Activated CD4-positive, CD25-positive, alpha-beta regulatory T cell treated with anti-CD3 and anti-CD28 coated beads, Interleukin-2, amount 50 U/mL, for 16 hours (primary cell): ENCODE data around the gene DYSF.

Experiments used
- DNase-seq: peaks from one replicate; pipeline ENCODE4 v3.0.0-alpha.2; 2020; ENCODE audit warnings: low read depth, low spot score

Gene DYSF

GRCh38 chr2:71552861-71553301 is 99.5 kb downstream of the DYSF start:
- DNase-seq, result no peak

GRCh38 chr2:71554028-71554705 is 100.8 kb downstream of the DYSF start:
- no peak for DNase-seq

- DNase-seq, result no peak
These were observed 101.3 kb downstream of the DYSF start for GRCh38 chr2:71554706-71555056.

GRCh38 chr2:71555798-71556454 is 102.6 kb downstream of the DYSF start:
- DNase-seq, result no peak

GRCh38 chr2:71556692-71557250 is 103.4 kb downstream of the DYSF start:
- no peak for DNase-seq

- no peak for DNase-seq
These were observed 104.0 kb downstream of the DYSF start for GRCh38 chr2:71557321-71557720.

DNA sequence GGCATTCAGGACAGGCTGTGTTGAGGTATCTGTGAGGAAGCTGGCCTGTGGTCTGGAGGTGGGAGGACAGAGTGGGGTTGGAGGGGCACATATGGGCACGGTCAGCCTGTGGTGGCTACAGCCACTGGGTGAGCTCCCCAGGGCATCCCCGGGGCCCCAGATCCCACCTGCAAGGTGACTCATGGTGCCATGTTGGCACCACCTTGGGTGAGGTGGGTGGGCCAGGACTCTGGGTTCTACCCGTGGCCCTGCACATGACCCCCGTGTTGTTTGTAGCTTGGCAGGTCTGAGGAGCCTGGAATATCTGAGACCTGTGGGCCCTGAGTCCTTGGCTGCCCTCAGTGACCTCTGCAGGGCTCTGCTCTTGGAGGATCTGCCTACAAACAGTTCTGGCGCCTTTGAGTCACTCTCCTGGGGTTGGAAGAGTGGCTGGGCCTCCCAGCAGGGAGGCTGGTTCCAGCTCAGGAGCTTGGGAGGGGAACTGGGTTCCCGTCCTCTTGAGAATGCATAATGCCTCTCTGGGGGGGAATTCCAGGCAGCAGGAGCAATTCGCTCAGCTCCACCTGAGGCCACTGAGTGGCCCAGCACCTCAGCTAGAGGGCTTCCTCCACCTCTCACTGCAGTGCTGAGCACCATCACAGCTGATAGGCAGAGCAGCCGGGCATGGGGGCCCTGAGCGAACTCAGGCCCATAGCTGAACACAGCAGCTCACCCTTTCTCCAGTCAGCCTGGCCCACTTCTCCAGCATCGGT is 105.1 kb downstream of the DYSF start:
- DNase-seq, result no peak

DNA sequence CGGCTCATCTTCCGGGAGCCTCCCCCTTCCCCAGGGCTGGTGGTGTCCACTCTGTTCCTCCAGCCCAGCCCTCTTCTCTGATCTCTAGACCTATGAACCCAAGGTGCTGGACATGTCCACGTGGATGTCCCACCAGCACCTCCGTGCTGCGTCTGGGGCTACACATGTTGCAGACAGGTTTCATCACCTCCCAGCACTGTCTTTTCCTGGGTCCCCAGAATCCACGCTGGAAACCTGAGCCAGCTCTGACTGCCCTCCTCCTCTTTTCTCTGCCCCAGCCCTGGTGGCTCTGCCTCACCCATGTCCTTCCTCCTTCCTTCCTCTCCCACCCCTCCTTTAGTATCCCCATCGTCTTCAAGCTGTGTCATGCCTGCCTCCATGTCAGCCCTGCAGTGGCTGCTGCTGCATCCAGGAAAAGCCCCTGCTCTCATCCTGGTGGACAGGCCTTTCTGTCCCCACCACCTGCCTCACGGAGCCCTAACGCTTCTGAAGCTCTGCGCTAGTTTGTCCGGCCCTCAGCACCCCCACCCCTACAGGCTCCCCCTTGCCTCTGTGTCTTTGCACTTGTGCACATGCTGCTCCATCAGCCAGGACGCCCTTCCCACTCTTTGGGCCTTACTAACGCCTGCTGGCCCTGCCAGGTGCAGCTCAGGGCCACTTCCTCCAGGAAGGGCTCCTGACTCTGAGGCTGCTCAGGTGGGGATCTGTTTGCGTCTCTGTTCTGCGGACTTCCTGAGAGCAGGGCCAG is 105.9 kb downstream of the DYSF start:
- DNase-seq, result no peak

DNA sequence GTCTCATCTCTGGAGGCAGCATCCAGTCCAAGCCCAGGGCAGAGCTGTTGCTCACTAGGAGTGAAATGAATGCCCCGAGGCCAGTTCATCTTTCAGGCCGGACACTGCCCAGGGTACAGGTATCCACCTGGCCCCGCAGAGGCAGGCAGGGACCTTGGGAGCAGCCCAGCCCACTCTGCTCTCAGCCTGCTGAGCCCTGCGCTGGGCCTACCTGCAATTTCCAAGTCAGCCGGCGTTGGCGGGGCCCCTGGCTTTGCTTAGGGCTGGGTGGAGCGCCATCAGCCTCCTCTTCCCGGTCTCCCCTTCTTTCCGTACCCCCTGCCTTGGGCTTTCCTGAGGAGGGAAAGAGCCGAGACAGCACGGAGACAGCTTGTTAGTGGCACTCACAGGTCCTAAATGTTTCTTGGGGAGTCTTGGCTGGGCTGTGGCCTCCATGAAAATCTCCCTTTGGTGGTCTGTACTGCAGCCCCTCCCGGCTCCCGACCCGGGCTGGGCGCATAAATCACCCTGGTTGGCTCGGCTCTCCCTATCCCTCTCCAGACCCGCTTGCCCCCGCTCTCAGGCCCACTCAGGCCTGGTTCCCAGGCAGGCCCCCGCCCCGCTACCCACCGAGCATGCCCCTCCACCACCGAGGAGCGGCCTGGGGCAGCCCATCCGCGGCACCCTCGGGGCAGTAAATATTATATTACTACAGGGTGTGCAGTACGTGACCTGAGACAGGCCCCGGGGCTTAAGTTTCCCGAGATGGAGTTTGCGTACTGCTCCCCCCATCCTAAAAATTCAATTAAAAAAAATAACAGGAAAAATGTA is 106.7 kb downstream of the DYSF start:
- DNase-seq, result no peak

GRCh38 chr2:71560638-71561011 is 107.3 kb downstream of the DYSF start:
- DNase-seq, result no peak

GRCh38 chr2:71561441-71562267 is 108.3 kb downstream of the DYSF start:
- no peak for DNase-seq

GRCh38 chr2:71562518-71562917 is 109.2 kb downstream of the DYSF start:
- DNase-seq, result no peak

DNA sequence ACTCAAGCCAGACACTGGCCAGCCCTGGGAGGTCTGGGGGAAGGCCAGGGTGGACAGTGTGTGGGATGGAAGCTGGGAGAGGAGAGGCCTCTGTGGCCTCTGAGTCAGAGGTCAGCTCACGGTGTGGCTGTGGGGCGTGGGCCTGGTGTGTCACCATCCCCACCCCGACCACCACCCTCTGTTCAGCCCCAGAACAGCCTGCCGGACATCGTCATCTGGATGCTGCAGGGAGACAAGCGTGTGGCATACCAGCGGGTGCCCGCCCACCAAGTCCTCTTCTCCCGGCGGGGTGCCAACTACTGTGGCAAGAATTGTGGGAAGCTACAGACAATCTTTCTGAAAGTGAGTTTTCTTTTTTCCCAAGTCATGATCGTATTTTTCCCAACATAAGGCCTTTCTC is 110.5 kb downstream of the DYSF start:
- no peak for DNase-seq

- DNase-seq, result no peak
These were observed 111.0 kb downstream of the DYSF start for GRCh38 chr2:71564361-71564760.

DNA sequence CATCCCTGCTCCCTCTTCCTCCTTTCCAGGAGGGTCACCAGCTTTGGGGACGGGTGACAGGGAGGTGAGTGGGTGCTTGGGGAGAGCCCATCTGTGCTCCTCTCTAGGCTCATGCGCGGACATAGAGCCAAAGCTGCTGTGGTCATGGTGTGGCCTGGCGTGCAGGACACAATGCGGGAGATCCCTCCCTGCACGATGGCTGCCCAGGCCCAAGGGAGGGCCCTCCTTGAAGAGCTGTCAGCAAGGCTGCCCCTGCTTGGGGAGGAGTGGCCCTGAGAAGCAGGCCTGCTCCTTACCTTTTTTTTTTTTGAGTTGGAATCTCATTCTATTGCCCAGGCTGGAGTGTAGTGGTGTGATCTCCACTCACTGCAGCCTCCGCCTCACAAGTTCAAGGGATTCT is 111.4 kb downstream of the DYSF start:
- no peak for DNase-seq

DNA sequence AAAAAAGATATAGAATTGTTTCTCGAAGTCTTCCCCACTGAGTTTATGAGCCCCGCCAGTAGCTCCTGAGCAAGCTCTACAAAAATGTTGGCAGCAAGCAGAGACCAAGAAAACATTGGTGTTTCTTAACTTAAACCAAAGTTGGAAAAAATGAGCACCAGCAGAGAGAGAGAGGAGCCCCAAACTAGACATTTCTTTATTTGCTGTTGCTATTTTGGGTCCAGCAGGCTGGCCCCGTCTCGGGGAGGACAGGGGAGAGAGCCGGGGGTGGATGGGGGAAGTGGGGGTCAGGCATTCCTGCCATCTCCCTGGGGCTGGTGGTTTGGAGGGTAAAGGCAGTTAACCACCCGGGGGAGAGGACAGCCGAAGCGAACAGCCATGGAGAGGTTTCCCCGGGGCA is 113.0 kb downstream of the DYSF start:
- DNase-seq, result no peak

GRCh38 chr2:71567625-71568024 is 114.3 kb downstream of the DYSF start:
- DNase-seq, result no peak

- no peak for DNase-seq
These were observed 114.7 kb downstream of the DYSF start for GRCh38 chr2:71568103-71568502.

- DNase-seq, result no peak
These were observed 117.2 kb downstream of the DYSF start for GRCh38 chr2:71570511-71570910.

GRCh38 chr2:71570951-71571460 is 117.6 kb downstream of the DYSF start:
- no peak for DNase-seq
